Measurements from ENCODE around the gene EEIG1. TPM values are rescaled to one million over a fixed set of nuclear protein-coding genes. Genes with fewer than 3 reads are reported as not detected.

EEIG1 gene
- total RNA-seq, 3 donors from 2014 or later = 127 to 168 (median 144) TPM

- no peaks in the 10 kb centered on the region for H3K36me3 ChIP-seq (ENCODE audit: low read depth)
- H3K4me1 ChIP-seq (ENCODE audit: low read depth) = peaks cover 59% of the 10 kb centered on the region
- no peak overlapping the region for H3K4me3 ChIP-seq
- peak; percentile 76 for TF ChIP-seq CTCF (IDR thresholded peaks at IDR 0.05)
- ATAC-seq (peak; percentile 92), DNase-seq (peak; percentile 89 to 95 (median 93))
- intact Hi-C loops (cut with DNase I, micrococcal nuclease) = loop anchor here in 1 of 2 donors (10.0 kb wide), 1 partner anchor 159 kb away; no protein-coding TSS in a partner anchor
- no peaks in the 10 kb centered on the region for H3K9me3 ChIP-seq
Observed at GRCh38 chr9:127955294-127956015, 25.3 kb downstream of the EEIG1 start.

- TF ChIP-seq CTCF (IDR thresholded peaks at IDR 0.05) = no peak
- no peaks in the 10 kb centered on the region for H3K36me3 ChIP-seq (ENCODE audit: low read depth)
- no peak overlapping the region for H3K4me3 ChIP-seq
- peak in 1 of 3 donors; percentile 55 for DNase-seq
- H3K9me3 ChIP-seq = no peaks in the 10 kb centered on the region
- peaks cover 53% of the 10 kb centered on the region for H3K4me1 ChIP-seq (ENCODE audit: low read depth)
- no peak for ATAC-seq
- intact Hi-C loops (cut with DNase I, micrococcal nuclease) = loop anchor here in 1 of 2 donors (10.0 kb wide), 1 partner anchor 160 kb away; no protein-coding TSS in a partner anchor
Observed at GRCh38 chr9:127954831-127955293, 25.9 kb downstream of the EEIG1 start.

- intact Hi-C loops (cut with DNase I, micrococcal nuclease) = loop anchor here in 1 of 2 donors (10.0 kb wide), 1 partner anchor 161 kb away; no protein-coding TSS in a partner anchor
Observed at GRCh38 chr9:127953768-127954505, 26.9 kb downstream of the EEIG1 start.

GRCh38 chr9:127953154-127953553 lies 27.6 kb downstream of the EEIG1 start:
- no peaks in the 10 kb centered on the region for H3K36me3 ChIP-seq (ENCODE audit: low read depth)
- intact Hi-C loops (cut with DNase I, micrococcal nuclease) = loop anchor here in 1 of 2 donors (10.0 kb wide), 1 partner anchor 162 kb away; no protein-coding TSS in a partner anchor
- H3K4me3 ChIP-seq = no peak overlapping the region
- H3K9me3 ChIP-seq = no peaks in the 10 kb centered on the region
- H3K4me1 ChIP-seq (ENCODE audit: low read depth) = peaks cover 52% of the 10 kb centered on the region
- DNase-seq (no peak), ATAC-seq (no peak)
- TF ChIP-seq CTCF (IDR thresholded peaks at IDR 0.05) = no peak

More at GRCh38 chr9:127953768-127954505, 26.9 kb downstream of the EEIG1 start:
- peak; percentile 28 for ATAC-seq
- H3K9me3 ChIP-seq = no peaks in the 10 kb centered on the region
- no peak overlapping the region for H3K4me3 ChIP-seq
- no peaks in the 10 kb centered on the region for H3K36me3 ChIP-seq (ENCODE audit: low read depth)
- peak in 1 of 3 donors; percentile 51 for DNase-seq
- TF ChIP-seq CTCF (IDR thresholded peaks at IDR 0.05) = no peak
- peaks cover 52% of the 10 kb centered on the region for H3K4me1 ChIP-seq (ENCODE audit: low read depth)

GRCh38 chr9:127950513-127951289 lies 30.1 kb downstream of the EEIG1 start:
- H3K9me3 ChIP-seq = no peaks in the 10 kb centered on the region
- H3K36me3 ChIP-seq (ENCODE audit: low read depth) = no peaks in the 10 kb centered on the region
- no peak for TF ChIP-seq CTCF (IDR thresholded peaks at IDR 0.05)
- intact Hi-C loops (cut with DNase I, micrococcal nuclease) = loop anchor here in 1 of 2 donors (10.0 kb wide), 1 partner anchor 164 kb away; no protein-coding TSS in a partner anchor
- peak in 1 of 3 donors; percentile 55 for DNase-seq
- no peak overlapping the region for H3K4me3 ChIP-seq
- peaks cover 33% of the 10 kb centered on the region for H3K4me1 ChIP-seq (ENCODE audit: low read depth)
- ATAC-seq = no peak

Measured in mucosa of descending colon (tissue), 3 donors.